Heart right ventricle (tissue), 16 donors: ENCODE measurements around the gene TMEM176A. TPM values are rescaled to one million over a fixed set of nuclear protein-coding genes. Genes with fewer than 3 reads are reported as not detected.

Source experiments
- ATAC-seq, 8 donors: fragments of 200-7000 bp; cut with Tn5 transposase; one replicate each; pipeline ENCODE4 v1.9.1; 2020; ENCODE audit warnings: mild to moderate bottlenecking in 8 of 8, moderate library complexity in 8 of 8, moderate number of reproducible peaks in 1 of 8
- DNase-seq, 2 donors: peaks; one replicate each; pipeline ENCODE4 v3.0.0-alpha.2; 2020
- H3K27ac ChIP-seq, 10 donors: fragments of 200-600 bp; sonication (generic) in 2 of 10; one replicate each; pipeline versions ENCODE4 v1.5.0 to v1.8.0; 2020 to 2022; ENCODE audit warnings: mild to moderate bottlenecking in 3 of 10
- H3K27me3 ChIP-seq, 7 donors: fragments of 200-600 bp; one replicate each; pipeline ENCODE4 v1.8.0; 2021 to 2022; ENCODE audit warnings: mild to moderate bottlenecking in 2 of 7
- H3K36me3 ChIP-seq, 9 donors: fragments of 200-600 bp; sonication (generic) in 1 of 9; one replicate each; pipeline versions ENCODE4 v1.5.0 to v1.8.0; 2020 to 2022; ENCODE audit warnings: mild to moderate bottlenecking in 2 of 9
- H3K4me1 ChIP-seq, 9 donors: fragments of 200-600 bp; sonication (generic) in 1 of 9; one replicate each; pipeline versions ENCODE4 v1.5.0 to v1.8.0; 2020 to 2022; ENCODE audit warnings: mild to moderate bottlenecking in 4 of 9
- H3K4me3 ChIP-seq, 10 donors: fragments of 200-600 bp; sonication (generic) in 2 of 10; one replicate each; pipeline versions ENCODE4 v1.5.0 to v1.8.0; 2020 to 2022; ENCODE audit warnings: mild to moderate bottlenecking in 7 of 10, moderate library complexity in 2 of 10
- H3K9me3 ChIP-seq, 11 donors: fragments of 200-600 bp in 10 of 11; sonication (generic) in 2 of 11; one replicate each; pipeline versions ENCODE4 v1.5.0 to v1.8.0; 2013 to 2022; ENCODE audit warnings: mild to moderate bottlenecking in 2 of 11, control low read depth in 1 of 11, moderate library complexity in 1 of 11
- CTCF ChIP-seq, 9 donors: fragments of 200-600 bp; sonication (generic) in 2 of 9; IDR thresholded peaks; one replicate each; pipeline versions ENCODE4 v1.5.0 to v1.8.0; 2021 to 2022; ENCODE audit warnings: antibody characterized with exemption in 9 of 9, mild to moderate bottlenecking in 5 of 9, moderate library complexity in 1 of 9
- WGBS, 2 donors: extraction: QIAGEN DNeasy Blood & Tissue Kit; methylation state at CpG; one replicate each; pipeline ENCODE4 v1.1.7; 2013; ENCODE audit warnings: inconsistent platforms in 1 of 2; 5-methylcytosine and 5-hydroxymethylcytosine counted together
- intact Hi-C, 10 donors: fragments of 100-400 bp; cut with DNase I; formaldehyde crosslinking; loops; one replicate each; pipeline versions ENCODE4 v1.11.1 to v1.14.2; 2022
- polyA plus RNA-seq, 2 donors: library from polyadenylated mRNA; stranded (reverse); fragments of 200-250 nt; gene quantifications; one replicate each; pipeline ENCODE4 v1.2.3, GENCODE V29; 2013
- total RNA-seq, 10 donors: library from RNA; stranded (reverse); fragmentation: NEBNext Ultra II Directional in 3 of 10; extraction: Animal tissue kit (Norgen Biotek cat#: 25700) in 3 of 10; gene quantifications; one replicate each; pipeline versions ENCODE4 v1.2.1 to v1.2.4, GENCODE V29; 2021 to 2023
- donor health status: Arrhythmogenic right ventricular cardiomyopathy.
- donor health status: ischemic (EF 13 %, LVEDD 7.1; RV severe dilation, severe dysfunction).
- donor health status: healthy with polysubstance abuse.
- donor health status: DM: no; HTN: yes; CAD: no.
- donor health status: DM: no; HTN: no; CAD: no.
- donor health status: ischemic (EF 25% LVEDD 6.9; RV normal size, moderate dysfunction).
- donor health status: ischemic (EF 25% LVEDD 5.7; RV mildly dilated, moderate dysfunction).
- donor health status: healthy.
- donor health status: DM: yes; HTN: yes; CAD: no.
- donor health status: Ischemic cardiomyopathy.
- donor health status: ischemic (EF 35%, LVEDD 5.7; RV mildly dilated, moderate dysfunction).
- donor health status: nonischemic (EF 11% LVEDD 7.7; RV severe dilation, severe dysfunction).
- donor health status: DM: yes; HTN: yes; CAD: no.
- donor health status: PGD.
- donor health status: ischemic (EF 29% LVEDD 5.4; RV normal size, mild dysfunction).
- donor health status: nonischemic (EF 23%, LVEDD 6.1; RV moderate dilation, normal function).

TMEM176A gene
- total and polyA plus RNA-seq, 12 donors, result 12.1 to 86.6 (median 18.7) TPM

GRCh38 chr7:150854066-150855000 is 53.8 kb downstream of the TMEM176A start:
- 71 to 77% methylated on average over 19 of the region's 19 CpGs for WGBS, 2 donors
- H3K27ac ChIP-seq, result no peak overlapping the region
- H3K27me3 ChIP-seq, result peaks cover 0 to 28% (median 4%) of the 10 kb centered on the region in 7 donors
- no peaks in the 10 kb centered on the region for H3K36me3 ChIP-seq
- H3K4me3 ChIP-seq, result no peak overlapping the region
- no peak for TF ChIP-seq CTCF (IDR thresholded peaks at IDR 0.05)
- no peaks in the 10 kb centered on the region for H3K9me3 ChIP-seq
- no peaks in the 10 kb centered on the region for H3K4me1 ChIP-seq
- DNase-seq, result no peak
- no peak for ATAC-seq
- intact Hi-C loops, result no loop called here

Other genes with a start within 250 kb of the TMEM176A start
- gene GIMAP4, start 233.4 kb upstream of the TMEM176A start, total RNA-seq, result 10 to 100 TPM; 19.7 to 68.6 (median 31.0) TPM
- gene GIMAP4, start 233.4 kb upstream of the TMEM176A start, polyA plus RNA-seq, result 10 to 100 TPM; 39.0 to 50.8 TPM
- gene GIMAP6, start 168.4 kb upstream of the TMEM176A start, total RNA-seq, result 10 to 100 TPM; 13.7 to 42.9 (median 25.5) TPM
- 10 to 100 TPM; 20.2 to 24.3 TPM for gene GIMAP6, start 168.4 kb upstream of the TMEM176A start, polyA plus RNA-seq
- gene GIMAP2, start 115.1 kb upstream of the TMEM176A start, total RNA-seq, result 10 to 100 TPM in 1 of 10 donors, 1 to 10 TPM in 9; 2.1 to 17.5 (median 4.6) TPM
- gene GIMAP2, start 115.1 kb upstream of the TMEM176A start, polyA plus RNA-seq, result 1 to 10 TPM; 5.3 to 5.8 TPM
- gene GIMAP1, start 84.2 kb upstream of the TMEM176A start, total RNA-seq, result 10 to 100 TPM in 1 of 10 donors, 1 to 10 TPM in 9; 2.4 to 11.2 (median 4.3) TPM
- gene GIMAP1, start 84.2 kb upstream of the TMEM176A start, polyA plus RNA-seq, result 10 to 100 TPM in 1 of 2 donors, 1 to 10 TPM in 1; 8.4 to 11.0 TPM
- gene GIMAP5, start 63.4 kb upstream of the TMEM176A start, total RNA-seq, result 10 to 100 TPM in 7 of 10 donors, 1 to 10 TPM in 3; 6.5 to 27.2 (median 11.8) TPM
- 10 to 100 TPM; 22.9 to 35.0 TPM for gene GIMAP5, start 63.4 kb upstream of the TMEM176A start, polyA plus RNA-seq
- 100 to 1,000 TPM in 2 of 10 donors, 10 to 100 TPM in 8; 19.6 to 149 (median 52.6) TPM for gene TMEM176B, start 405 bp upstream of the TMEM176A start, total RNA-seq
- gene TMEM176B, start 405 bp upstream of the TMEM176A start, polyA plus RNA-seq, result 10 to 100 TPM; 15.9 to 24.8 TPM
- gene AOC1, start 51.7 kb downstream of the TMEM176A start, total RNA-seq, result 1 to 10 TPM in 1 of 10 donors, under 1 TPM in 7, not detected in 2; 0.09 to 1.2 (median 0.37) TPM
- under 1 TPM in 1 of 2 donors, not detected in 1; 0.04 TPM for gene AOC1, start 51.7 kb downstream of the TMEM176A start, polyA plus RNA-seq
- 100 to 1,000 TPM in 1 of 10 donors, 10 to 100 TPM in 9; 63.2 to 126 (median 78.4) TPM for gene KCNH2, start 177.6 kb downstream of the TMEM176A start, total RNA-seq
- 10 to 100 TPM; 50.2 to 99.9 TPM for gene KCNH2, start 177.6 kb downstream of the TMEM176A start, polyA plus RNA-seq
- gene NOS3, start 190.2 kb downstream of the TMEM176A start, total RNA-seq, result 10 to 100 TPM in 9 of 10 donors, 1 to 10 TPM in 1; 10.0 to 53.3 (median 13.3) TPM
- gene NOS3, start 190.2 kb downstream of the TMEM176A start, polyA plus RNA-seq, result 10 to 100 TPM; 11.1 to 25.5 TPM
- under 1 TPM in 3 of 10 donors, not detected in 7; 0.09 to 0.39 (median 0.10) TPM for gene ATG9B, start 223.7 kb downstream of the TMEM176A start, total RNA-seq
- under 1 TPM; 0.45 to 0.59 TPM for gene ATG9B, start 223.7 kb downstream of the TMEM176A start, polyA plus RNA-seq
- gene ABCB8, start 227.7 kb downstream of the TMEM176A start, total RNA-seq, result 10 to 100 TPM; 20.9 to 32.4 (median 24.6) TPM
- gene ABCB8, start 227.7 kb downstream of the TMEM176A start, polyA plus RNA-seq, result 10 to 100 TPM; 16.7 to 42.2 TPM
- 10 to 100 TPM in 1 of 10 donors, 1 to 10 TPM in 9; 3.2 to 12.5 (median 5.6) TPM for gene ASIC3, start 247.8 kb downstream of the TMEM176A start, total RNA-seq
- gene ASIC3, start 247.8 kb downstream of the TMEM176A start, polyA plus RNA-seq, result 10 to 100 TPM in 1 of 2 donors, 1 to 10 TPM in 1; 3.7 to 38.8 TPM